Measurements from ENCODE around the gene BATF2.
"Not testable (repeated sequence)": the region's sequence is repeated elsewhere in the genome, so short reads cannot be mapped to it uniquely, and the experiment has no call there.

The BATF2 gene

DNA sequence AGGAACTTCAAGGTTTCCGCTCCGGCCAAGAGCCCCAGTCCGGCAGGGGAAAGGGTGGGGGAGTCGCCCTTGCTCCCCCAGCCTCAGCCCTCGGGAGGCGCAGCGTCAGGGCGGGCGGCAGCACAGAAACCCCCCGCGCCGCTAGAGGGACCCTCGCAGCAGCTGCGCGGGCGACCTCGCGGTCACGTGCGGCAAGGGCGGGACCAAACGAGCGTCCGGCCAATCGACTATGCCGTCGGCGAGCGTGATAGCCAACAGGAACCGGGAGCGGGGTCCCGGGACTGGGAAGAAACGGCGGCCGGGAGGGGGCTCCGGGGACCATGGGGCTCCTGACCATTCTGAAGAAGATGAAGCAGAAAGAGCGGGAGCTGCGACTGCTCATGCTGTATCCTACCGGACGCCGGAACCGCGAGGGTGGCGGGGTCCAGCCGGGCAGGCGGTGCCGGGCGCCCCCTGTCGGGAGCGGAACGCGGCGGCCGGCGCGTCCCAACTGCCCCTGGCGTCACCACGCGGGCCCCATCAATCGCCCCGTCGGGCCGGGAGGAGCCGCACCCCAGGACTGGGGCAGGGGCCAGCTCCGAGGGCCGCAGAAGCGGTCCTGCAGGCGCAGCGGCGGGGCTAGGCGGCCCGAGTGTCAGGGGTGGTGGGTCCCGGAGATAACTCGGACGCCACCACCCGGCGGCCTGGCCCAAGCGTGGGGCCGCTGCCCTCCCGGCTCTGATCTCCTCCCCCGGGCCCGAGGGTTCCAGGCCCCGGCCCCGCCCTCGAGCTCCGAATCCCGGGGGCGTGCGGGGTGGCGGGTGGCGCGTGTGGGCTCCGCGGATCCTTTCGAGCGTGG, 17.3 kb upstream of the BATF2 start, which contains the start of gene ARL2:
Gene ARL2 (plus strand): TSS at position 273 of the 838 bp plus-strand sequence. CDS start 48 bp downstream, at position 321.
- DNase-seq (ENCODE audit: low spot score) = peak; percentile 84

DNA sequence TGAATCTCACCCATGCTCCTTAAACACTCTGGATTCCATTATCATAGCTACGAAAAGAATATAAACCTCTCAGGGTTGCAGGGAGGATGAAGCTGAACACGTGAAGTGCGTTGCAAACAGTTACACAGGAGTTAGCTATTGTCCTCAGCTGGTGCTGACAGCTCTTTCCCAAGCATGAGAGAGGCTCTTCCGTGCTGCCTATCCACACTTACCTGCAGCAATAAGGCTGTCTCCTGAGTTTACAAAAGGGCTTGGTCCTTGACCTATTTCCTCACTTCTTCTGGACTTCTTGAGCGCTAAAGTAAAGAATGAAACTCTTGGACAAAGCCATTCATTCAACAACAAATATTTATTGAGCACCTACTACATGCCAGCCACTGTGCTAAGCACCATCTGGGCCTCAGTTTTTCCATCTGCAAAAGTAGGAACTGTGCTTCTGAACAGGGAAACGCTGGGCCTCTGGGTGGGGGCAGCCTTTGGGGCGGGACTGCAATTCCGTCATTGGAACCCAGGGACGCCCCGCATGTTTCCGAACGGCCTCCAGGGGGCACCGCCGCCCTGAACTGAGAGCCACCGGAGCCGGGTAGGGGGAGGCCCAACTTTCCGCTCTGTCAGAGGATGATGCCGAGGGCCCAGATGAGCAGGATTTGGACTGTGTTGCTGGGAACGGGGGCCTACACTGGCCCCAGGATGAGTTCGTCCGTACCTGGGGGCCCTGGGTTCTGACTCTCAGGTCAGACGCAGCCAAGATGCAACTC, 16.5 kb upstream of the BATF2 start:
- peak; percentile 89 for DNase-seq (ENCODE audit: low spot score)

DNA sequence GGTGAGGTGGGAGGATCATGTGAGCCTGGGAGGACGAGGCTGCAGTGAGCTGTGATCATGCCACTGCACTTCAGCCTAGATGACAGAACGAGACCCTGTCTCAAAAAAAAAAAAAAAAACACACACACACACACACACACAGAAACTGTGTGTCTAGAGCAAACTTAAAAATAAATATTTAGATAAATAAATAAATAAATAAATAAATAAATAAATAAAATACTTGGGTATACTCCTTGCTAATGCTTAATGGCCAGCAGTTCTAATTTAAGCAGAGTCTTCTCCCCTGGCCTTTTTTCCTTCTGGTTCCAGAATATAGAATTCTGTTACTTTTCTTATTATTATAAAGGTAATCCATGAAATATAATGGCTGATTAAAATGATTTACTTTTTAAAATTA, 12.1 kb upstream of the BATF2 start:
- DNase-seq (ENCODE audit: low spot score) = no peak

DNA sequence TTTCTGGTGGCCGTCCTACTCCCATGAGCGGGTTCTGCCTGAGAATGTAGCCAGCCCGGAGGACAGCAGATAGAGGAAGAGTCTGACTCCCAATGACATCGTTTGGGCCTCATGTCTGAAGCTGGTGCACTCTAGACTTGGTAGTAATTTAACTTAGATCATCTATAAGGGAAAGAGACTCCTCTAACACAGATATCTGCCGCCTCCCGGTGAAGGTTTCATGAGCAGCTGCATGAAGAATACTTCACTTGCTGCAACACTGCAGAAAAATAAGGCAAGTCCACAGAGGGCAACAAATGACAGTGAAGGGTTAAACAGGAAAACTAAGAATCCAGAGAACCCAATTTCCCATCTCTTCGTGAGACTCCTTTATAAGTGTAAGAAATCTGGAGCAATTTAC, 11.2 kb upstream of the BATF2 start:
- DNase-seq (ENCODE audit: low spot score) = no peak

DNA sequence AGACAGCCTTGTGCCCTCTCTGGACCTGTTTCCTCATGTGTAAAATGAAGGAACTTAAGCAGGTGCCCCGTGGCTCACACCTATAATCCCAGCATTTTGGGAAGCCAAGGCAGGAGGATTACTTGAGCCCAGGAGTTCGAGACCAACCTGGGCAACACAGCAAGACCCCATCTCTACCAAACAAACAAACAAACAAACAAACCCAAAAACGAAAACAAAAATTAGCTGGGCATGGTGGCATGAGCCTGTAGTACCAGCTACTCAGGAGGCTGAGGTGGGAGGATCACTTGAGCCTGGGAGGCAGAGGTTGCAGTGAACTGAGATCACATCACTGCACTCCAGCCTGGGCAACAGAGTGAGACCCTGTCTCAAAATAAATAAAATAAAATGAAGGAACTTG, 7.2 kb upstream of the BATF2 start:
- not testable (repeated sequence) for DNase-seq (ENCODE audit: low spot score)

DNA sequence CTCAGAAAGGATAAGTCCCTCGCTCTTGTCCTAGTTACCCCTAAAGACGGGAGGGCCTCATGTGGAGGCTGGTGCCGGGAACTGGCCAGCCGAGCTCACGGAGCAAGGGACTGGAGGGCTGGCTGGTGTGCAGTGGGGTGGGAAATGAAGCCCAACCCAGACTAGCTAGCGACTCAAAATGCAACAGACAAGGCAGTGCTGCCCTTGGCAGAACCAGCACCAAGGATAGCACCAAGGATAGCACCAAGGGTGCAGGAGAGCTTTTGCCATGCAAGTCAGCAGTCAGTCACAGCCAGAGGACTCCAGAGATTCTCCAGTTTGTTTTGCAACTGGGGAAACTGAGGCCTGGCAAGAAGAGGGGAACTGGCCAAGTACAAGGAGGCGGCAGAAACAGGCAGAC, 6.5 kb upstream of the BATF2 start:
- DNase-seq (ENCODE audit: low spot score) = no peak

DNA sequence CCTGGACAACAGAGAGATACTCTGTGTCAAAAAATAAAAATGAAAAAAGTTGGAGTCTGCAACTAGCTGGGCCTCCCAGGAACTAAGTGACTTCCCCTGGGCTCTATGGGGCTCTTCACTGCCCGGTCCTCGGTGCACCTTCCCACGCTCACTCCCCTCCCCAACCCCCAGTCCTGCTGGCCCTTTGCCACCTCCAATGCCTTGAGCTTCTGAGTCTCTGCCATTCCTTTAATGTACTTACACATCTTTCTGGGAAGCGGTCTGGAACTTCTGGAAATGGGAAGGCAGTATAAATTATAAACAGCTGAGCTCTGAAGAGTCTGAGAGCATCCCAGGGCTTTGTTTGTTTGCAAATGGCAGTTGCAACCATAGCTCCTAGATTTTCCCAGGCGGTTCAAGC, 5.9 kb upstream of the BATF2 start:
- no peak for DNase-seq (ENCODE audit: low spot score)

DNA sequence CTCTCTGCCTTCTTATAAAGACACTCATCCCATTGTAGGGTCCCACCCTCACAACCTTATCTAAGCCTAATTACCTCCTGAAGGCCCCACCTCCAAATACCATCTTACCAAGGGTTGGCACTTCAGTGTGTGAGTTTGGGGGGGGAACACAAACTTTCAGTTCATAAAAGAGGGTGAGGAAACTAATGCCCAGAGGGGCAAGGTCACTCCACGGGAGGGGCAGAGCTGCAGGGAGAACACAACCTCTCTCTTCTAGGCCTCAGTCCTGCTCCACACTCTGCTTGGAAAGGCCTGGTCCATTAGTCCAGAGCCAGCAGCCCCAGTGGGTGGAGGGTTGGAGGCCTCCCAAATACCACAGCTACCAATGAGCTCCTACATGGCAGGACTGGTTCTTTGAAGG, 2.7 kb upstream of the BATF2 start:
- no peak for DNase-seq (ENCODE audit: low spot score)

DNA sequence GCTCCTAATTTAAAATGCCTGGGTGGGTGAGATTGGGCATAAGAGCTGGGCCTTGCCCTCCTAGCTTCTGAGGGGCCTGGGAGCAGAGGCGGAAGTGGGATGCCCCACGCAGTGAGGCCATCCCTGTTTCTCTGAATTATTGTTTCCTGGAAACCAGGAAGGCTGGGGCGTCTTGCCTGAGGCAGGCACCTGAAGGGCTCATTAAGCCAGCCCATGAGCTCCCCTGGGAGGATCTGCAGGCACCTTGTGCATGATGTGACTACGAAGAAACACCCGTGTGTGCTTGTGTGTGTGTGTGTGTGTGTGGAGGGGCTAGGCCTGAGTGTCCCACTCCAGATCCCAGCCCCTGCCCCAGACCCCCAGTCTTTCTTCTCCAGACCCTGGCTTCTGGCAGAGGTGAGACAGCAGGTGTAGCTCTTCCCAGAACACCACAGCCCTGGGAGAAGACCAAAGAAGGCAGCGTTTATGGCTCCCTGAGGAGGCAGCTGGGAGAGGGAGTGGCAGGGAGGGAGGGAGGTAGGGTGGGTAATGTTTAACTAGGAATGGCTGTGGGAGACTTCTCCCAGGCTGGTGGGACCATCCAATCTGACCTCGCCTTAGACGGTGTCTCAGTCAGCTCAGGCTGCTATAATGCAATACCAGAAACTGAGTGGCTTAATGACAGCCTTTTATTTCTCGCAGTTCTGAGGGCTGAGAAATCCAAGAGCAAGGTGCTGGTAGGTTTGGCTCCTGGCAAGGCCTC, 2.1 kb upstream of the BATF2 start:
- DNase-seq (ENCODE audit: low spot score) = peak; percentile 69

DNA sequence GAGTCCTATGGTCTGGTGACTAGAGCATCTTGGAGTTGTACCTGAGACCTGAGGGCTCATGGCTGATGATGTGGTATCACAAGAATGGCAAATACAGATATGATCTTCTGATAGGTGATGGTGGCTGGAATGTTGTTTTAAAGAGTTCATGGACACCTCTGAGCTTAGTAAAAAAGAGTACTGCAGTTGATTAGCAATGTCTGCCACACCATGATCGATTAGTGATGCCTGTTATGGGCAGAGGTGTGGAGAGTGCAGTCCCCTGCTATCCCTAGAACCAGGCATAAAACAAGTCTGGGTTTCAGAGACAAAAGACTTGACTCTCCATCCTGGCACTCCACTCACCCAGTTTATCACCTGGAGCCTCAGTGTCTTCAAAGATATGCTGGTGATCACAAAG, 1.4 kb upstream of the BATF2 start:
- no peak for DNase-seq (ENCODE audit: low spot score)

DNA sequence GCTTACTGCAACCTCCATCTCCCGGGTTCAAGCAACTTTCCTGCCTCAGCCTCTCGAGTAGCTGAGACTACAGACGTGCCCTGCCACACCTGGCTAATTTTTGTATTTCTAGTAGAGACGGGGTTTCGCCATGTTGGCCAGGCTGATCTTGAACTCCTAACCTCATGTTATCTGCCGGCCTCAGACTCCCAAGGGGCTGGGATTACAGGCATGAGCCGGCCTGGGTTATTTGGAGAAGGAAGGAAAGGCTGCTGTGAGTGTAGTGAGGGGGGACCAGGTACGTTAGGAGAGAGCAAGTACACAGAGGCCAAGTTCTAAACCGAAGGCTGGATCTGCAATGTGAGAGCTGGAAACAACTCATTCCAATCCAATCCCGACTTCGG, 453 bp downstream of the BATF2 start:
- no peak for DNase-seq (ENCODE audit: low spot score)

DNA sequence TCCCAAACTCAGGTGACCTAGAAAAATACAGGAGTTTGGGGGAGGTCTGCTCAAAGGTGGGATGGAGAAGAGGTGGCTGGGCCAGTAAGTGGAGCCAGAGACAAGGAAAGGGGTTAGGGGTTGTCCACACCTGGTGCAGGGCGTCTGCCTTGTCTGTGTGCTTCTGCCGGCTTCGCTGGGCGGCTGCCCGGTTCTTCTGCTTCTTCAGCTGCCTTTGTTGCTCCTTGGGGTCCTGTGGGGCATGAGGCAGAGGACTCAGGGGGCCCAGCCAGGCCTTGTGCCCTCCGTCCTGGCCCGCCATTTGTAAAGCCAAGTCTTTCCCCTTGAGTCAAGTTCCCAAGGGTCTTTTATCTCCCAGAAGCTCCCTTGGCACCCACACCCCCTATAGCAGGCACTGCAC, 2.5 kb downstream of the BATF2 start:
- no peak for DNase-seq (ENCODE audit: low spot score)

DNA sequence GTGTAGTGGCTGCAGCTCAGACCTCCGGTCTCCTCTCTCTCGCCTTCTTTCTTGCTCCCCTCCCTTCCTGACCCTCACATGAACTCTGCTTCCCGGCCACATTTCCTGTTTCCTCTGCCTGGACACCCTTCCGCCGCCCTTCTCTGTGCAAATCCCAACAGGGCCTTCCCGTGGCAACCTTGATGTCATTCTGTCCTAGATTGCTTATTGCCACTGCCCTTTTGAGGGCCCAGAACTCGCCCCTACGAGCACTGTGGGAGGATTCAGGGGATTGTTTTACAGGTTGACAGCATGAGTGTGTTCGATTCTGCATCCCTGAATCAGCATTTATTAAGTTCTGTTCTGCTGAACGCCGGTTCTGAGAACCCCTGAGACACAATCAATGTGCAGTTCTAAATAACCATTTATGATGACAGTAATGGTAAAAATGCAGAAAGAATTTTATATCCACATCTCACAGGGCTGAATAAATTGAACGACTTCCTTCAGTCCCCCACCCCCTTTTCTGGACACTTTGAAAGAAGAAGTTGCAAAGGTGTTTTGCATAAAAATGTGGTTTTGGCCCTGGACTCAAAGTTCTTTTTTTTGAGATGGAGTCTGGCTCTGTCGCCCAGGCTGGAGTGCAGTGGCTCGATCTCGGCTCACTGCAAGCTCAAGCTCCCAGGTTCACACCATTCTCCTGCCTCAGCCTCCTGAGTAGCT, 6.4 kb downstream of the BATF2 start:
- no peak for DNase-seq (ENCODE audit: low spot score)

DNA sequence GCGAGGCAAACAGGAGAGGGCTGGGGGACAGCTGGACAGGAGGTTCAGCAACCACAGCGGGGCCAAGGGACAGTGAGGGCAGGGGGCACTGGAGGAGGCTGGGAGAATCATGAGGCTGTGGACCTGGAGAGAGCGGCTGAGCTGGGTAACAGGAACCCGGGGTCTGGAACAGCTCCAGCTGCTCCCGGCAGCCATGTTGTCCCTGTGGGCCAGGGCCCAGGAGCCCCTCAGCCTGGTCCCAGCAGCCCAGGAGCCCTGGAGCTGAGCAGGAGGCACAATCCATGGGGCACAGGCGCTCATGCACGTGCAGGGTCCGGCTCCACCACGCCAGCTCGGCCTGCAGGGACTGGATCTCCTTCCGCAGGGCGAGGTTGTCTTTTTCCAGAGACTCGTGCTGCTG, 7.4 kb downstream of the BATF2 start:
- no peak for DNase-seq (ENCODE audit: low spot score)

DNA sequence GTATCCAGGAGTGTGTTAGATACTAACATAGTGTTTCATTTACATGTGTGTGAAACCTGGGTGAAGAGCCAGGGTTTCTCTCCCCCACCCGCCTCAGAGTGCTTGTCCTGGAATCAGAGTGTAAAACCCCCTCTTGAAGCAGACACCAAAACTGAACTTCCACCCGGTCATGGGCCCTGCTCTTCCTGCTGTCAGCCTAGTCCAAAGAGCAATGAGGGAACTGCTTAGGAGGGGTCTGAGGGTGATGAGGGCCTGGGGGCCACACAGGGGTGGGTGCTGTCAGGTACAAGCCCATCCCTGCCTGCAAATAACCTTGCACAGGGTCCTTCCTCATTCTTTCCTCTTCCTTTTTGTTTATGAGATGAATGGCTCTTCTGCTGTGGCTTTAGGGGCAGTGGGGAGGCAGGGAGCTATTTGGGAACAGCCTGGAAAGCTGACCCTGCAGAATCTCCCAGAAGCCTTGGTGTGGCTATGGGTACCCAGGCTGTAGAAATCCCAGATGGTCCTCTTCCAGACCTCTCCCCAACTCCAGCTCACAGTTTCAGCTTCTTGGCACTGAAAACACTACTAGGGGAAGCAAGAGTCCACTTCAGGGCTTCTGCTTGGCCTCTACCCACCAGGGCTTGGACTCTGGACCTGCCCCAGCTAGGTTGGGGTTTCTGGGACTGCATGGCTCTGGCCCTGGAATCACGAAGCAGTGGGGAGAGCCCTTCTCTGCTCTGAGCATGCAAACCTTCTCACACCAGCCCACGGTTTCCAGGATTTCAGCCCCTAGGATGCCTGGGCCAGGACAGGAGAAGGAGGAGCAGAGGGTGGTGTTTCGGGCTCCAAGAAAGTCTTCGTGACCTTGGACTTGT, 8.5 kb downstream of the BATF2 start:
- no peak for DNase-seq (ENCODE audit: low spot score)

DNA sequence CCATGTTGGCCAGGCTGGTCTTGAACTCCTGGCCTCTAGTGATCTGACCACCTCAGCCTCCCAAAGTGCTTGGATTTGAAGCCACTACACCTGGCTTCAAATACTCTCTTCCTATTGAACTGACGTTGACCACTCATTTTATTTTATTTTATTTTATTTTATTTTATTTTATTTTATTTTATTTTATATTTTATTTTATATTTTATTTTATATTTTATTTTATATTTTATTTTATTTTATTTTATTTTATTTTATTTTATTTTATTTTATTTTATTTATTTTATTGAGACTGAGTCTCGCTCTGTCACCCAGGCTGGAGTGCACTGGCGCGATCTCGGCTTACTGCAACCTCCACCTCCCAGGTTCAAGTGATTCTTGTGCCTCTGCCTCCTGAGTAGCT, 13.4 kb downstream of the BATF2 start:
- DNase-seq (ENCODE audit: low spot score) = not testable (repeated sequence)

DNA sequence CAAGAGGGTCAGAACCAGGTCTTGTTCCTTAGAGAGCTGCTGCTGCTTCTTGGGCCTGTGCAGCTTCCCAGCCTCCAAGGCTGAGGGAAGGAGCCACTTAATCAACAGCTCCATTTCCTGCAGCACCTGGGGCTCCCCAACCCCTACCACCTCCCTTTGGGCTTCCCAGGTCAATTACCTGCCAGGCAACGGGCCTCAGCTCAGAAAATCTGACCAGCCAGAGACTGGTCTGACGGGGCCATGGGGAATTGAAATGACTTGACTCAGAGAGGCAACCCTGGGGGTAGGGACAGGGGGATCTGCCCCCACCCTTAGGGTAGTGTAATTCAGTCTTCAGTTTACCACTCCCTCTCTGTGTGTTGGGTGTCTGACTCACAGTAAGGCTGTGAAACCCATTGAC, 20.1 kb downstream of the BATF2 start:
- no peak for DNase-seq (ENCODE audit: low spot score)

DNA sequence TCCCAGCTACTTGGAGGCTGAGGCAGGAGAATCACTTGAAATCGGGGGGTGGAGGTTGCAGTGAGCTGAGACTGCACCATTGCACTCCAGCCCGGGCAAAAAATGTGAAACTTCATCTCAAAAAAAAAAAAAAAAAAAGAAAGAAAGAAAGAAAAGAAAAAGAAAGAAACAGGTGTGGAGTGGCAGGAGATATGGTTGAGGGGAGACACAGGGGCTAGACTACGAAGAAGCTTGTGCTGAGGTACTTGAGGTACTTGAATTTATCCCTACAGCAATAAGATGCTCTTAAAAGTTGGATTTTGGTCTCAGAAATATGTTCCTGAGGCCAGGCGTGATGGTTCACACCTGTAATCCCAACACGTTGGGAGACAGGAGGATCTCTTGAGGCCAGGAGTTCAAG, 22.6 kb downstream of the BATF2 start:
- DNase-seq (ENCODE audit: low spot score) = no peak

DNA sequence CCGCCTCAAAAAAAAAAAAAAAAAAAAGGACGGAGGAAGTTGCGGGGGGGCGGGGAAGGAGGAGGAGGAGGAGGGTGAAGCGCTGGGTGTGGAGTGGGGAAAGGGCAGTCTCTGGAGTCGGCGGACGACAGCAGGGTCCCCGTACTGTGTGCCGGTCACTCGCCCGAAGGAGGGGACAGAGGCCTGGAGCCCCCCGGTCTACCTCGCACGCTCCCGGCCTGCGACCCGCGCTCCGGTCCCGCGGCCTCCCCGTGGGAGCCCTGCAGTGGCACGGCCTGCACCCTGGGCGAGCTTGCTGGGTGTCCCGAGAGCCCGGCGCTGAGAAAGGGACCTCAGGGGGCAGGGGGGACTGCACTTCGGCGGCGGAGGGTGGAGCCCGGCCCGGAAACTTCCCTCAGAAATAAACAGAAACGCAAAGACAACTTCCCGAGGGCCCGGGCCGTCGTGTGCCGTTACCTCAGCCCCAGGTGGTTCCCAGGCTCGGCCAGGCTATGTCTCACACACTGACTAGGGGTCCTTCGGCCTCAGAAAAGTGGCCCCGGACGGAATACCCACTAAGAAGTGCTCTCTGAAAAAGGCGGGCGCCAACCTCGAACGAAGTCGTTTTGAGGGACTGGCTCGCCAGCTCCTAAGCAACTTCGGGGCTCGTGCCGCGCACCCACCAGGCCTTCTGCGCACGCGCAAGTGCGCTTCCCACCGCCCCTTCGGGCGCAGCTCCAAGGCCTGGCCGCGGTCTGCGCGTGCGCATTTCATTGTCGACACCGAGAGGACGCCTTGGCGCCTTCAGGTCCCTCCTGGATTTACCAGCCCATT, 25.1 kb downstream of the BATF2 start, which contains the start of gene MAJIN:
Gene MAJIN (minus strand): TSS at position 688 of the 813 bp plus-strand sequence. CDS start 12,703 bp downstream, outside the sequence.
- no peak for DNase-seq (ENCODE audit: low spot score)

DNA sequence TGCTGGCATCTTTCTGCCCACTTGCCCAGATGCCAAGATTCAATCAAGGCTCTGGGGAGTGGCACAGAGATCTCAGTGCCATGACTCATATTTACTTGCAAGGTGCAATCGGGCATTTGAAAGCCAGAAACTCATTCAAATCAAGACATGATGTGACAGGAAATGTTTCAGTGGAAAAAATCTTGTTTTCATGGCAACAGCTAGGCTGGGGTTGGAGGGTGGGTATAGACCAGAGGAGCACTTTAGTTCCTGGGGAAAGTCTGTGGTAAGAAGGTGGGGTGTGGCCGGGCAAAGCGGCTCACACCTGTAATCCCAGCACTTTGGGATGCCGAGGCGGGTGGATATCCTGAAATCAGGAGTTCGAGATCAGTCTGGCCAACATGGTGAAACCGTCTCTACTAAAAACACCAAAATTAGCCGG, 26.0 kb downstream of the BATF2 start:
- DNase-seq (ENCODE audit: low spot score) = no peak

All from HuH-7 (cell line).